Endothelial cell of umbilical vein (primary cell): ENCODE results near the gene COX7A2. TPM values are rescaled to one million over a fixed set of nuclear protein-coding genes. Genes with fewer than 3 reads are reported as not detected.
A peak's percentile ranks its signal among the peaks of the same experiment; 100 is the strongest.

ENCODE experiments used
- BruUV-seq: library from RNA; stranded (reverse); fragments of 400-500 nt; replicated peaks from 2 replicates; lab custom pipeline; 2021; lab: Mats Ljungman, UMichigan
- CTCF ChIA-PET: fragments of 300-600, 350-600 bp; sonication (Branson Sonifier 250); formaldehyde crosslinking; loops from one replicate; lab custom pipeline; 2021; ENCODE audit warnings: antibody characterized with exemption, inconsistent platforms; lab: Charles Lee
- POLR2A ChIA-PET: fragments of 300-600, 350-600 bp; sonication (Branson Sonifier 250); formaldehyde crosslinking; loops from one replicate; lab custom pipeline; 2021; ENCODE audit warnings: antibody characterized with exemption, inconsistent platforms; lab: Charles Lee
- DNase-seq: peaks from one replicate; pipeline ENCODE4 v3.0.0-alpha.2; 2011; ENCODE audit warnings: low read depth, low spot score
- FAIRE-seq: peaks from 2 replicates; lab custom pipeline; 2011; peaks lifted over from hg19 to GRCh38; lab: Jason Lieb, UNC
- H2AFZ ChIP-seq: 2 replicates; pipeline ENCODE4 v1.6.0; 2012; ENCODE audit warnings: low read depth, low read length, control low read depth, inconsistent platforms
- H3K27ac ChIP-seq: 2 replicates; pipeline ENCODE4 v1.5.1; 2011; ENCODE audit warnings: low read depth, mild to moderate bottlenecking, control low read depth, low read length, moderate library complexity; ENCODE audit not compliant: insufficient read depth
- H3K27me3 ChIP-seq, 2 experiments: 2 replicates each; pipeline versions ENCODE4 v1.6.0 to v1.6.1; 2011; ENCODE audit warnings: low read length in 2 of 2, mixed read lengths in 1 of 2; ENCODE audit not compliant: control insufficient read depth in 2 of 2, insufficient read depth in 2 of 2
- H3K36me3 ChIP-seq, 2 experiments: 2 replicates in 1 of 2; 3 replicates in 1 of 2; pipeline ENCODE4 v1.5.1; 2011; ENCODE audit warnings: low read length in 2 of 2, mild to moderate bottlenecking in 1 of 2, moderate library complexity in 1 of 2; ENCODE audit not compliant: control insufficient read depth in 2 of 2, insufficient read depth in 2 of 2; ENCODE audit errors: extremely low read depth in 1 of 2
- H3K4me1 ChIP-seq: 3 replicates; pipeline ENCODE4 v1.5.1; 2011; ENCODE audit warnings: mild to moderate bottlenecking, low read length; ENCODE audit not compliant: control insufficient read depth, insufficient read depth; ENCODE audit errors: extremely low read depth
- H3K4me2 ChIP-seq: 2 replicates; pipeline ENCODE4 v1.6.1; 2011; ENCODE audit warnings: low read length, control low read depth, mixed read lengths; ENCODE audit not compliant: insufficient read depth
- H3K4me3 ChIP-seq, 3 experiments: fragments of 200-600 bp in 1 of 3; sonication (generic), shearing (Covaris generic) in 1 of 3; replicated peaks in 1 of 3; 2 replicates each; pipeline ENCODE4 v1.5.1; 2011 to 2016; ENCODE audit warnings: control low read depth in 3 of 3, low read length in 3 of 3, mild to moderate bottlenecking in 2 of 3, inconsistent platforms in 1 of 3, low read depth in 1 of 3, moderate library complexity in 1 of 3; ENCODE audit not compliant: insufficient read depth in 1 of 3
- H3K79me2 ChIP-seq: 2 replicates; pipeline ENCODE4 v1.6.0; 2012; ENCODE audit warnings: low read length, inconsistent platforms; ENCODE audit not compliant: control insufficient read depth, insufficient read depth
- H3K9ac ChIP-seq: replicated peaks from 2 replicates; pipeline ENCODE3; 2011; ENCODE audit warnings: low read length, control low read depth; ENCODE audit not compliant: insufficient read depth; ENCODE audit errors: extremely low read depth
- H3K9me1 ChIP-seq: replicated peaks from 3 replicates; pipeline ENCODE4 v1.6.0; 2011; ENCODE audit warnings: mild to moderate bottlenecking, low read length; ENCODE audit not compliant: control insufficient read depth, insufficient read depth; ENCODE audit errors: extremely low read depth
- H3K9me3 ChIP-seq: replicated peaks from 2 replicates; pipeline ENCODE4 v1.5.1; 2012; ENCODE audit warnings: low read length, inconsistent platforms; ENCODE audit not compliant: control insufficient read depth, insufficient read depth
- H4K20me1 ChIP-seq: replicated peaks from 2 replicates; pipeline ENCODE3; 2011; ENCODE audit warnings: mild to moderate bottlenecking, low read length; ENCODE audit not compliant: control insufficient read depth, insufficient read depth; ENCODE audit errors: extremely low read depth
- CTCF ChIP-seq, 2 donors: IDR thresholded peaks; 1 replicate in 1 of 2; 2 replicates in 1 of 2; pipeline ENCODE4 v1.5.1; 2011; ENCODE audit warnings: low read length in 2 of 2, mild to moderate bottlenecking in 2 of 2, moderate library complexity in 2 of 2, control low read depth in 1 of 2, inconsistent platforms in 1 of 2, low read depth in 1 of 2; ENCODE audit not compliant: insufficient read depth in 1 of 2; ENCODE audit errors: extremely low read depth in 1 of 2
- EZH2 ChIP-seq: IDR thresholded peaks from 2 replicates; pipeline ENCODE4 v1.6.1; 2012; ENCODE audit warnings: borderline replicate concordance, low read depth, mild to moderate bottlenecking, moderate library complexity, low read length, inconsistent platforms; ENCODE audit not compliant: severe bottlenecking
- FOS ChIP-seq: IDR thresholded peaks from 2 replicates; pipeline ENCODE4 v1.6.1; 2011; ENCODE audit warnings: mild to moderate bottlenecking, low read length, moderate library complexity, borderline replicate concordance; ENCODE audit not compliant: insufficient read depth
- GATA2 ChIP-seq: IDR thresholded peaks from 2 replicates; pipeline ENCODE4 v1.7.0; 2011; ENCODE audit warnings: low read depth, mild to moderate bottlenecking, moderate library complexity, mixed read lengths, low read length; ENCODE audit not compliant: insufficient read length, insufficient read depth
- JUN ChIP-seq: IDR thresholded peaks from 2 replicates; pipeline ENCODE4 v1.6.1; 2011; ENCODE audit warnings: borderline replicate concordance, low read depth; ENCODE audit not compliant: insufficient read length, insufficient read depth
- MAX ChIP-seq: IDR thresholded peaks from 2 replicates; pipeline ENCODE4 v1.6.1; 2011; ENCODE audit not compliant: insufficient read depth, insufficient read length
- MYC ChIP-seq: IDR thresholded peaks from one replicate; pipeline ENCODE4 v1.6.1; 2011; ENCODE audit warnings: mild to moderate bottlenecking, low read depth, low read length
- POLR2A ChIP-seq: IDR thresholded peaks from 2 replicates; pipeline ENCODE4 v1.6.1; 2012; ENCODE audit warnings: low read depth, mild to moderate bottlenecking, control low read depth, low read length
- POLR2AphosphoS5 ChIP-seq: IDR thresholded peaks from 2 replicates; pipeline ENCODE4 v1.6.1; 2012; ENCODE audit warnings: low read depth, mild to moderate bottlenecking, control low read depth, low read length, moderate library complexity; ENCODE audit not compliant: insufficient read depth
- dilution Hi-C: fragments of 300-500 bp; cut with MboI; formaldehyde crosslinking; loops from one replicate; pipeline ENCODE4 v1.15.0; 2019; ENCODE audit warnings: low sequenced_read_pairs; ENCODE audit not compliant: extremely low pct_ligation_motif_present
- intact Hi-C: fragments of 100-400 bp; cut with micrococcal nuclease; formaldehyde crosslinking; loops from one replicate; pipeline ENCODE4 v1.10.0; 2022
- polyA plus RNA-seq, 4 experiments: library from polyadenylated mRNA; depleted of rRNA in 3 of 4; stranded (reverse) in 3 of 4; unstranded in 1 of 4; fragments of >200 nt; gene quantifications; 2 replicates each; pipeline versions ENCODE4 v1.2.1 to v1.2.3, GENCODE V29; 2011 to 2012; ENCODE audit warnings: missing spikeins in 1 of 4
- total RNA-seq: library from RNA; stranded (reverse); gene quantifications from 2 replicates; pipeline ENCODE4 v1.2.3, GENCODE V29; 2021

COX7A2 gene
- total and polyA plus RNA-seq, 2 donors (not counting 3 experiments of a cell fraction or from before 2014, with no cell fraction given), result 254 to 426 TPM

- intact Hi-C loops, result loop anchor here (5.0 kb wide), 1 partner anchor 334 kb away; no protein-coding TSS in a partner anchor
- Histone ChIP-seq H3K9me1 (no peaks in the 10 kb centered on the region), H3K4me2 (no peak overlapping the region), H3K79me2 (no peaks in the 10 kb centered on the region), H3K4me3 (no peak overlapping the region), H4K20me1 (no peaks in the 10 kb centered on the region), H3K4me1 (peaks cover 3% of the 10 kb centered on the region), H3K9ac (no peak overlapping the region), H2AFZ (no peak overlapping the region), H3K27ac (no peak overlapping the region), H3K36me3 (no peaks in the 10 kb centered on the region), H3K27me3 (peaks cover 8 to 9% of the 10 kb centered on the region in 2 experiments), H3K9me3 (no peaks in the 10 kb centered on the region)
- ChIA-PET POLR2A (no interaction called here), CTCF (interaction anchor here (0.6 to 1.2 kb wide), 10 partner anchors 9 to 1474 kb away, joined by 3 to 5 read pairs (median 3); no protein-coding TSS in a partner anchor)
- dilution Hi-C loops, result no loop called here
- TF ChIP-seq CTCF (IDR thresholded peaks at IDR 0.05; ENCODE audit: extremely low read depth in 1 of 2, insufficient read depth in 1 of 2, low read depth in 1 of 2, low read length in 2 of 2) (no peak), FOS (no peak), MYC (no peak), GATA2 (no peak), POLR2AphosphoS5 (no peak), EZH2 (no peak), MAX (no peak), POLR2A (no peak), JUN (no peak)
- DNase-seq (peak; percentile 48), FAIRE-seq (no peak)
- BruUV-seq, result no TSS peak
Observed at GRCh38 chr6:75213112-75213511, 30.5 kb downstream of the COX7A2 start.
